GM19043 (cell line): Measurements from ENCODE around the gene PAK4.

Experiments used
- ATAC-seq: cut with Tn5 transposase; IDR thresholded peaks from one replicate; pipeline ENCODE4 v1.9.1; 2021; ENCODE audit warnings: low read depth; ENCODE audit not compliant: unreplicated experiment

PAK4 gene

DNA sequence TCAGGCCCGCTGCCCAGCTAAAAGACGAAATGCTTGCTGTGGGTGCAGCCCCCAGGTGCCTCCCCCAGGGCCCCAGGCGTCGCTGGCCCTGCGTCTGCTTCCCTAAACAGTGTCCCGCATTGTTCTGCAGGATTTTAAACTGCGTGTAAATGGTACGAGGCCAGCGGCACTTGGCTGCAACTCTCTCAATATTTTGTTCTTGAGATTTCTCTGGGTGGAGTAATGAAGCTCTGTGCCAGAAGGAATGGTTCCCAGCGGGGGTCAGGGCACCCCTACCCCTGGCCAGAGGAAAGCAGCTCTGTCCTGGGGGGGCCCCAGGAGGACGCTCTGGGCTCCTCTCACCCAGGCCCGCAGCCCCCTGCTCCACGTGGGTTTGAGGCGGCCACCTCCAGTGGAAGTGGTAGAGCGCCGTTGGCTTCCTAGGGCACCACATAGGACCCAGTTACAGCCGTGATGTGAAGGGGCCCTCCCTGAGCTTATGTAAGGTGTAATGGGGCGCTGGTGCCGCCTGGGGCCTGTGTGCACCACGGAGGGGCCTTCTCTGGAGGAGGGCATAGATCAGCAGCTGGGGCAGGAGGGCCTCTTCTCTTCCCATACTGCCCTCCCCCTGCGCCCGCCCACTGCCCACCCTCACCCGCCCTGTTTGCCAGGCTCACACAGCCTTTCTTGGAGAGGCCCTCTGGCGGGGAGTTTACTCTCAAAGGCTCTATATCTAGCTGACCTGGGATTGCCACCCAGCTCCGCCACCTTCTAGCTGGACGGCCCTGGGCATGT, 19.8 kb downstream of the PAK4 start:
- ATAC-seq: no peak

- no peak for ATAC-seq
These were observed 20.5 kb downstream of the PAK4 start for GRCh38 chr19:39146091-39146490.

DNA sequence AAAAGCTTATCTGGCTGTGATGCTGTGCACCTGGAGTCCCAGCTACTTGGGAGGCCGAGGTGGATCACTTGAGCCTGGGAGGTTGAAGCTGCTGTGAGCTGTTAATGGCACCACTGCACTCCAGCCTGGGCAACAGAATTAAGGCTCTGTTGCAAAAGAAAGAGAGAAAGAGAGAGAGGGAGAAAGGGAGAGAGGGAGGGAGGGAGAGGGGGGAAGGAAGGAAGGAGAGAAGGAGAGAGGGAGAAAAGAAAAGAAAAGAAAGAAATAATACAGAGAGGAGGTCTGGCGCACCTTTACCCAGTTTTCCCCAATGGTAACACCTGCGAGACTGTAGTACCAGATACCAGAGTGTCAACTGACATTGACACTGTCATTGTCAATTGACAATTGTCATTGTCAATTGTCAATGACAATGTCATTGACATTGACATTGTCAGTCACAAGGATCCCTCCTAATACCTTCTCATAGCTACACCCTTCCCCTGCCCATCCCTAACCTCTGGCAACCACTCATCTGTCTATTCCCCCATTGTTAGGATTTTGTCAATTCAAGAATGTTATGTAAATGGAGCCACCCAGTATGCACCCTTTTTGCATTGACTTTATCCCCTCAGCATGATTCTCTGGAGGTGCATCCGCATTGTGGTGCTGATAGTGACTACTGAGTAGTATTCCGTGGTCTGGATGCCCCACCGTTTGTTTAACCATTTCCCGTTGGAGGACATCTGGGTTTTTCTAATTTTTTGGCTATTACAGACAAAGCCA, 21.3 kb downstream of the PAK4 start:
- no peak for ATAC-seq

DNA sequence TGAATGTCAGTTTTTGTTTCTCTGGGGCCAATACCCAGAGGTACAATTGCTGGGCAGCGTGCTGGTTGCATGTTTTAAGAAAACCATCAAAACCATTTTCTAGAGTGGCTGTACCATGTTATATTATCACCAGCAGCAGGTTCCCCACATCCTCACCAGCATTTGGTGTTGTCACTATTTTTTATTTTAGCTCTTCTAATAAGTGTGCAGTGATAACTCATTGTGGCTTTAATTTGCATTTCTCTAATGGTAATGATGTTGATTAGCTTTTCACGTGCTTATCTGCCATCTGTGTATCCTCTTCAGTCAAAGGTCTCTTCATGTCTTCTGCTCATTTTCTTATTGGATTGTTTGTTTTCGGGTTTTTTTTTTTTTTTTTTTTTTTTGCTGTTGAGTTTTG, 21.9 kb downstream of the PAK4 start:
- no peak for ATAC-seq

GRCh38 chr19:39148939-39149529, 23.4 kb downstream of the PAK4 start:
- no peak for ATAC-seq

GRCh38 chr19:39150235-39150634, 24.6 kb downstream of the PAK4 start:
- no peak for ATAC-seq

GRCh38 chr19:39150807-39151600, 25.4 kb downstream of the PAK4 start:
- no peak for ATAC-seq

DNA sequence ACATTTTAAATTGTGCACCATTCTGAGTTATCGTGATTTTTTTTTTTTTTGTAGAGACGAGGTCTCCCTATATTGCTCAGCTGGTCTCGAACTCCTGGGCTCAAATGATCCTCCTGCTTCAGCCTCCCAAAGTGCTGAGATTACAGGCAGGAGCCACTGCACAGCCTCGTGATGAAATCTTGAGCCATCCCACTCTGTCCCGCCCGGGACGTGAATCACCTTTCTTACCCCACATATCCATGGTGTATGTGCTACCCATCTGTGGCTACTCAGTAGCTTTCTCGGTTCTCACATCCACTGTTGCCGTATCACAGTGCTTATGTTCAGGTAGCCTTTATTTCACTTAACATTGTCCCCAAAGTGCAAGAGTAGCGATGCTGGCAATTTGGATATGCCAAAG, 26.5 kb downstream of the PAK4 start:
- ATAC-seq: no peak

GRCh38 chr19:39154100-39154628, 28.6 kb downstream of the PAK4 start:
- ATAC-seq: no peak

- no peak for ATAC-seq
These were observed 29.1 kb downstream of the PAK4 start for GRCh38 chr19:39154629-39155100.

- ATAC-seq: no peak
These were observed 29.6 kb downstream of the PAK4 start for GRCh38 chr19:39155114-39155700.

GRCh38 chr19:39155741-39156140, 30.2 kb downstream of the PAK4 start:
- ATAC-seq: no peak

DNA sequence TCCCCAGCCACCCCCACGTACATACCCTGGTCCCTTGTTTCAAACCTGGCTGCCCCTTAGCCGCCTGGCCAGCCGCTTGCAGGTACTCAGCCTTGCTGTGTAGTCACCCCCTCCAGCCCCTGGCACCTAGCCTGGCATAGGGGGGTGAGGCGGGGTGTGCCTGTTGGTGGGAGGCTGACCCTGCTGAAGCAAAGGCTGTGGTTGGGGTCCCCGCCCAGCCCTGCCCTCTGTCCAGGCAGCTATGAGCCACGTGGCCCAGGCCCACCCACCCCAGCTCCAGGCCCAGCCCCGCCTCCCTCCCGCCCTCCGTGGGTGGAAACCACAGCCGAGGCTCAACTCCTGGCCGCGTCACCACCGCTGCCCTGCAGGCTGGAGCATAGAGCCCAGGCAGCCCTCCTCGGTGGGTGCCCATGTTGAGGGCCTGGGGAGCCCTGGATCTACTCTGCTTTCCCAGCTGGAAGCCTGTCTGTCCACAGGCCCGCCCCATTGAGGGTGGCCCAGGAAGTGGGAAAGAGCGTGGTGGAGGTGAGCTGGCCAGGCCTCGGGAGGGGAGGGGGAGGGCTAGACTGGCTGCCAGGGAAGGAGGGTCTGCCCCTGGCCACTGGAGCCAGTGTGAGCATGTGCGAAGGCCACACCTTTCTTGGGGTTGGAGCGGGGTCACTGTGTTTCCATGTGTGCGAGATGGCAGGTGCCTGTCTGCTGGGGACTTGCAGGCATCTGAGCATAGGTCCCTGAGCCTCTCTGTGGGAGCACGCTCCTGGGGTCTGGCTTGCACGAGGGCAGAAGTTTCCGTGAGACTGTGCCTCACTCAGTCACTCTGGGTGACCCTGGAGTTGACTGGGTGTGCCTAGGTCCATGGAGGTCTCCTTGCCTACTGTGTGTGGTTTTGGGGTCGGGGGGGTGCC, 31.0 kb downstream of the PAK4 start:
- ATAC-seq: no peak

DNA sequence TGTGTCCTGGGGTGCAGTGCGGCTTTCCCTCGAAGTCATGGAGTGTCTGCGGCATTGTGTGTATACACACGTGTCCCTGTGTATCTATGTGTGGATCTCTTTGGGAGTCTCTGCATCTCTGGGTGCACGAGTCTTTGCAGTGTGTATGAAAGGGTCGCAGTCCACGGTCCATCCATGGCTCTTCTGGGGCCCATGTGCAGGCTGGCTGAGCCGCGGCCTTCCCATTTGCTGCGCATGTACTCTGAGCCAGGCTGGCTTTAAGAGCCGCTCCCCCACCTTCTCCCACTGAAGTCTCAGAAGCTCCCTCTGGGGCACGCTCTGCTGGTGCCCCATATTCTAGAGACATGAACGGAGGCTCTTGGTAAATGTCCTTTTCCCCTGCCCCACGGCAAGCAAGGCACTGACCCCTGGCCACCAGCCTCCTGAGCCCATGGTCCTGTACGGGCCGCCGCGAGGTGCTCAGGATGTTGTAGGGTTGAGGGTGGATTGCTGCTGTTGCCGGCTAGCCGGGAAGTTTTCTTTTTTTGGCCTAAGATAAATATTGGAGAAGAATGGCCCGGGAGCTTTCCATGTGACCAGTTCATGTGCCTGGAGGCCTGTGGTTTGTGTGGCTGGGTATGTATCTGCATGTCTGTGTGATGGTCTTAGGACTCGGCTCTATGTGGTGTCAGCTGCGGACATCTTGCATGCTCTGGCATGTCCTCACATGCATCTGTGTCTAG, 31.9 kb downstream of the PAK4 start:
- no peak for ATAC-seq

DNA sequence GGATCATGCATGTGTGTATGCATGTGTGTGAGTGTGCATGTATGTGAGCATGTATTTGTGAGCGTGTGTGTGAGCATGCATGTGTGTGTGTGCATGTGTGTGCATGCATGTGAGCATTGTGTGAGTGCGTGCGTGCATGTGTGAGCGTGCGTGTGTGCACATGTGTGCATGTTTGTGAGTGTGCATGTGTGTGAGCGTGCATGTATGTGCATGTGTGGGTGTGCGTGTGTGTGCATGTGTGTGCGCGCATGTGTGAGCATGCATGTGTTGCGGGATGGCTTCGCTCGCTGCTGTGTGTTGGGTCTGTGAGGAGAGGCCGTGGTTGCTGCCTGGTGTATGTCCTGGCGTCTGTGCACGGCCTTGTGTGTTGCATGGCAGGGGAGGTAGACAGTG, 32.4 kb downstream of the PAK4 start:
- ATAC-seq: no peak

GRCh38 chr19:39158646-39159260, 33.2 kb downstream of the PAK4 start:
- ATAC-seq: no peak

DNA sequence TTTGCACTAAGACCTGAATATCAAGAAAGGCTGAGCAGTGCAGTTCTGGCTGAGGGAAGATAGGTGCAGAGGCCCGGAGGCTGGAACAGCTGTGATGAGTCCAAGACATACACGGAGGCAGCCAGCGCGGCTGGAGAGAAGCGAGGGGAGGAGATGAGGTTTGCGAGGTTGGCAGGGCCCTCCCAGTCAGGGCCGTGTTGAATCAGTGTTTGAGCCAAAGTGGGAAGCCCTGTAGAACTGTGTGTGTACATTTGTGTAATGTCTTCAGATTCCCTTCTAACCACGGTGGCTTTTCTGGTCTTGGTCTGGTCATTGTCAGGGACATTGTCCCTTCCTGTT, 34.9 kb downstream of the PAK4 start:
- no peak for ATAC-seq
